NCI-H748 (cell line): Measurements from ENCODE around the gene NXT1.

Experiments used
- DNase-seq: peaks from one replicate; lab custom pipeline; 2025; ENCODE audit not compliant: unreplicated experiment; lab: John Stamatoyannopoulos, UW

Gene NXT1

GRCh38 chr20:23358923-23359593, 8.5 kb downstream of the NXT1 start:
- peak; percentile 29 for DNase-seq

DNA sequence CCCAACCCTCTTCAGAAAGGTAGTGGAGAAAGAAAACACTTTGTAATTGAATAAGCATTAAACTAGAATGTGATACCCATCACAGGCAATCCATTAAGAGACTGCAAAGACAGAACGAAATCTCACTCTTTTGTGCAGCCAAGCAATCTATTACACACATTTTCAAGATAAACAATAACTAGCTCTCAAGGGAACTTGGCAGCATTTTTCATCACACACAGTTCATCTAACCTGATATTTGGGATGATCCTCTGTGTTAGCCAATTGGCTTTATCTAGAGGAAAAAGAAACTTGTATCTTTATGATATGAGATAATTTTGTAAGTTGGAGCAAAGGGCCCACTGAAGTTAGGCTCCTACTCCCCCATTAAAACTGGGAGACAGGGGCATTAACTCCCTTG, 9.9 kb downstream of the NXT1 start:
- no peak for DNase-seq

GRCh38 chr20:23361119-23361475, 10.5 kb downstream of the NXT1 start:
- DNase-seq = peak; percentile 67

DNA sequence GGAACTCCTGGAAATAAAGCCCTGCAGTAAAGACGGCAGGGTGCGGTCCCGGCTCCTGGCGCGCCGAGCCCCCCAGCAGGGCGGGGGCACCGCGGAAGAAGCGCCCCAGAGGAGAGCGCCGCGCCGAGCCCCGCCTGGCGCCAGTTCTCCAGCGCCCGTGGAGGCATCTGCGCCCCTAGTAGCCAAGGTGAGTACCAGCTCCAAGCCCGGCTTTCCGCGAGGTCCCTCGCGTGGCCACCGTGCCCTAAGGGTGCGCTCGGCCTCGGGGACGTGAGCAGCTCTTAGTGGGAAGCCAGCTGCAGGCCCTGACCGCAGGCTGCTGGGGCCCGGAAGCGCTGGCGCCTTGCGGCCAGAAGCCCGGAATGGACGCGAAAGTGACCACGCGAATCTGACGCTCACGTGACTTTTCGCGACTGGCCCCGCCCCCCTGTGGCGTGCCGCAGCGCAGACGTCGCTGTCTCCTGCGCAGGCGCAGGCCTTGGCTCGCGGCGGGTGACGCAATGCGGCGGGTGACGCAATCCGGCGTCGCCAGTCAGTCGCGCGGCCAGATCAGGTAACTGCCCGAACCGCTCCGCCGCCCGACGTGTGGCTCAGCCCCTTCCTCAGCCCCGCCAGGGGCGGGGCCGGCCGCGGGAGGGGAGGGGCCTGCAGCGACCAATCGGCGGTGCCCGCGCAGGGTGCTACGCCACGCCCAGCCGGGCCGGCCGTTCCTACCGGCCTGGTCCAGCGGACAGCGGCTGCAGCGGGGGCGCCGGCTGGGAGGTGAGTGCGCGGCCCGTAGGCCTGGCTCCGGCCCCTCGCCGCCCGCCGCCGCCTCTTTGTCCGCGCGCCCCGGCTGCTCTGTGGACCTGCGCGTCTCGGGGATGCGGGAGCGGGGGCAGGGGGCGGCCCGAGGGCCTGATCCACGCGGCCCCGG, 11.1 kb downstream of the NXT1 start, which contains the start of gene GZF1:
Gene GZF1, plus strand, starts transcription at position 707 of the 916 bp plus-strand sequence. CDS start 2,202 bp downstream, outside the sequence.
- peak; percentile 99 for DNase-seq

DNA sequence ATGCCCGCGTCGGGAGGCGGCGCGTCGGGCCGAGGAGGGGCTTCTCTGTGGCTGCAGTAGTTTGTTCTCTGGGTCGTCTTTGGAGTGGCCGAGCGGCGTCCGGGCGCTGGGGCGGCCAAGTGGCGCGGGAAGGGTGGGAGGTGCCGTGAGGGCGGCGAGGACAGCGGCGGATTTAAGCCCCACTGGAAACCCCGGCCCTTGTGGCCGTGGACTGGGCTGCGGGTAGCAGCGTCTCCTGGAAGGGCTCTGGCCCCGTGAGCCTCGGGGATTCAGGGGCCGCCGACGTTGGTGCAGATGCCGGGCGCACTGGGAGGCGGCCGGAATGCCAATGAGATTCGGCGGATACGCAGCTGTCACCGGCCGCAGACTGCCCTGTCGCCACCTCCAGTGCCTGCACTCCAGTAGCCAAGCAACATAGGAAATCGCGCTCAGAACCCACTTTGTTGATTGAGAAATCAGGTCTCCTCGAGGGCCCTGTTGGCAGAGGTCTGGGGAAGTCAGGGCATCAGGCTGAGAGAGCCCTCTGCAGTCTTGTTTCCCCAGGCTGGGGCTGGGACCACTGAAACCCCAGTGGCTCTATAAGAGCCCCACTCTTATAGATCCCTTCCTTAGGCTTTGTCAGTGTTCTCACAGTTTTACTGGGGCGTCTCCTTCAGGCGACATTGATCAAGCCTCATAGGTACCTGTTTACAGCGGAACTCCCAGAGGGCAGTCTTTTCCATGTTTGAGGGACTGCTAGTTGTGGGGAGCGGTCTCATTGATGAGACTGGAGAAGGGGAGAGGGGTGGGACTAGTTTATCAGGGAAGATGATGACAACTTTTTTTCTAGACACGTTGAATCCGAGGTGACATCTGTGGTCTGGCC, 12.0 kb downstream of the NXT1 start:
- peak; percentile 83 for DNase-seq

DNA sequence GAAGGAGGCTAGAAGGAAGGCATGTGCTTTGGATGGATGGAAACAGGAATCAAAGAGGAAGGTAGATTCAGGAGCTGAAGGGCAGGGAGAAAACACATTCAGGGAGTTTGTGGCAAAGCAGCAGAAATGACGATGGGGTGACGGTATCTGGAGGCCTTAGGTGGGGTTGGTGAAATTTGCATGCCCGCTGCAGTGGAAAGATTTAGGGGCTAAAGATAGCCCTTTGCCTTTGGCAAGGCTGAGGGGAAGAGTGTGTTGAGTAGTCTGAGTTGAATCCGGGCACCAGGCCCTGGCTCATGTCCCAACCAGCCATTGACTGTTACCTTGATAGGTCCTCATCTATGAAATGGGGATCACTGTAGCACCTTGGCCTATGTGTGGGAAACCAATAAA, 12.7 kb downstream of the NXT1 start:
- no peak for DNase-seq

DNA sequence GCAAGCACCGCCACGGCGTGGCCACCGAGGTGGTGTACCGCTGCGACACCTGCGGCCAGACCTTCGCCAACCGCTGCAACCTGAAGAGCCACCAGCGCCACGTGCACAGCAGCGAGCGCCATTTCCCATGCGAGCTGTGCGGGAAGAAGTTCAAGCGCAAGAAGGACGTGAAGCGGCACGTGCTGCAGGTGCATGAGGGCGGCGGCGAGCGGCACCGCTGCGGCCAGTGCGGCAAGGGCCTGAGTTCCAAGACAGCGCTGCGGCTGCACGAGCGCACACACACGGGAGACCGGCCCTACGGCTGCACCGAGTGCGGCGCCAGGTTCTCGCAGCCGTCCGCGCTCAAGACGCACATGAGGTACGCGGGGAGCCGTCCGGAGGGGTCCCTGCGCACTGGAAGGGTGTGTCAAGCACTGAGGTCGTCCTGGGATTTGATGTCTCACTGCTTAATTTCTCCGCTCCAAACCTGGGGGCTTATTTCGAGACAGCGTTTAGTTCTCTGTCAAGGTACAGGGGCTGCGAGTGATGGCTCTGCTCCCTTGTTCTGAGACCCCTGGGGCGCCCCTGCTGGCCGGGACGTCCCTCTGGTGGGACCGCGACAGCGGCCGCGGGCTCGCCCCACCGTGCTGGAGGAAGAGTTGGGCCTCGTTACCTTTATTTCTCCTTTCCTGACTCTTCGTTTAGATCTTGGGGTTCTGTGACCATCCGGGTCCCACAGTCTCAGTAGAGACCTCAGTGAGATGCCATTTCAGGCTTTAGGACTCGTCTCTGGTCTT, 15.0 kb downstream of the NXT1 start:
- DNase-seq = no peak

GRCh38 chr20:23366384-23366783, 15.8 kb downstream of the NXT1 start:
- no peak for DNase-seq

DNA sequence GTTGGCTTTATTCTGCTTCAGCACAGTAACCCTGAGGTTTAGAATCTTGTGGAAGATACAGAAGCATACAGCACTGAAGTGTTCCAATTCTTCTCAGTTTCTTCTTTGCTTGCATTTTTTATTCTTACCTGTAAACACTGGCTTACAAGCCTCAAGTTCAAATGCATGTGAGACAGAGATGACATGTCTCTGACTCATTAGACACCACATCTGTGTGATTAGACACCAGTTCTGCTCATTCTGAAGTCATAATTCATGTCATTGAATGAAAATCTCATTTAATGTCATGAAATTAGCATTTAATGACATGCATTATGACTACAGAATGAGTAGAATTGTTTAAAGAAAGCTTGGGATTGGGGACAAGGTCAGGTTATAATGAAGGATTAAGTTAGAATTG, 17.2 kb downstream of the NXT1 start:
- no peak for DNase-seq

DNA sequence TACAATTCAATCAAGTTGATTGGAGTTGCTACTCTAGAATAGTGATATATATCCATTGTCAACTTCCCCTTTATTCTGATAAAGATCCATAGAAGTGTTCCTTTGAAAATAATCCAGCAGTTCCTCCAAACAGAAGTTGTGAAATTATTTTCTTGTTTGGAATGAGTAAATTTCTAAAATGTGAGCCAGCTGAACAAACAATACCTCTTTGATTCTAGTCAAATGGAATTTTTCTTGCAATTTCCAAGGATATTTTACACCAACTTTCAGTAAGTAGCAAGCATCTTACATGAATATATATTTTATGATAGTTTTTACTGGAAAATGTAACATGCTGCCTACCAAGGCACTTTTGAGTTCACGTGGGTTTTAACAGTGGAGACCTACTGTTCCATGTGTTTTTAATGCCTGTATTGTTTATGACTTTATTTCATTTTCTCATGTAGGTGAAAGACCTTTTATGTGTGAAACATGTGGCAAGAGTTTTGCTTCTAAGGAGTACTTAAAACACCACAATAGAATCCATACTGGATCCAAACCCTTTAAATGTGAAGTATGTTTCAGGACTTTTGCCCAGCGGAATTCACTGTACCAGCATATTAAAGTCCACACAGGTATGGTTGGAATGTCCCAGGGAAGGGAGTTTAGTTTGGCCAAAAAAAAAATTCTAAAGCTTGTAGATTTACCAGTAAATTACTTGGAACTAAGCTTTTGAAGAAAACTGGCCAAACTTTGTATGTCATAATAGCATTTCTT, 17.9 kb downstream of the NXT1 start:
- no peak for DNase-seq

- no peak for DNase-seq
Observed at GRCh38 chr20:23369072-23369823, 18.7 kb downstream of the NXT1 start.

DNA sequence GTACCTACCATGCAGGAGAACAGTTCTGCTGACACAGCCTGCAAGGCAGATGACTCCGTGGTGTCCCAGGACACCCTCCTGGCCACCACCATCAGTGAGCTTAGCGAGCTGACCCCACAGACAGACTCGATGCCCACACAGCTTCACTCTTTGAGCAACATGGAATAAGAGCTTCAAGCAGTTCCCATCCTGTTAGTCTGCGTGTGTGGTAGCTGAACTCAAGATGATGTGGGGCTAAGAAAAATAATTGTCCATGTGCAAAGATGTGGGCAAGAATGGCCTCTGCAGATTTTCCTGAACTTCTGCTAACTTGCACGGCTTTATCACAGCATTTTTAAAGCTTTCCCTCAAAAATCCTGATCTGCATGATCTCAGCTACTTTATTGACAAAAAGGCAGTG, 19.7 kb downstream of the NXT1 start:
- DNase-seq = no peak

- no peak for DNase-seq
Observed at GRCh38 chr20:23370873-23371272, 20.3 kb downstream of the NXT1 start.

GRCh38 chr20:23371496-23371895, 20.9 kb downstream of the NXT1 start:
- no peak for DNase-seq

DNA sequence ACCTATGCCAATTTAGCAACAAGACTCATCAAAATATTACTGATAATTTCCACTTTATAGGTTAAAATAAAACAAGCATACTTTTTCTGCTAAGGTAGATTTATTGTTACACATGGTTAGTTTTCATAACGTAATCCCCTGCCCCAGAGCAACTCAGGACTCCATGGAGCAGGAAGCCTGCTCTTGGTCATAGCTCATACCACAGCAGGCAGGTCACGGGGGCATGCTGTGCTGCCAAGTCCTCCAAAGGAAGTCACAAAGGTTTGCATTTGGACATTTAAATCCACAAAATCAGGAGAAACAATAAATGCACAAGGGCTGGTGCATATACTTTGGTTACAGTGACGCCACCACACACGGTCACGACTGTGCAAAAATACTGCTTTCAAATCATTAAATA, 23.9 kb downstream of the NXT1 start:
- no peak for DNase-seq

- DNase-seq = no peak
Observed at GRCh38 chr20:23375827-23376226, 25.2 kb downstream of the NXT1 start.

GRCh38 chr20:23379772-23380171, 29.2 kb downstream of the NXT1 start:
- no peak for DNase-seq

GRCh38 chr20:23381876-23382275, 31.3 kb downstream of the NXT1 start:
- DNase-seq = no peak
